HG02981 (cell line): ENCODE data around the gene PDLIM7.
"Not testable (repeated sequence)": the region's sequence is repeated elsewhere in the genome, so short reads cannot be mapped to it uniquely, and the experiment has no call there.

Source experiments
- ATAC-seq: cut with Tn5 transposase; IDR thresholded peaks from one replicate; pipeline ENCODE4 v1.9.1; 2021; ENCODE audit warnings: mild to moderate bottlenecking, moderate library complexity; ENCODE audit not compliant: unreplicated experiment

The PDLIM7 gene, protein sequence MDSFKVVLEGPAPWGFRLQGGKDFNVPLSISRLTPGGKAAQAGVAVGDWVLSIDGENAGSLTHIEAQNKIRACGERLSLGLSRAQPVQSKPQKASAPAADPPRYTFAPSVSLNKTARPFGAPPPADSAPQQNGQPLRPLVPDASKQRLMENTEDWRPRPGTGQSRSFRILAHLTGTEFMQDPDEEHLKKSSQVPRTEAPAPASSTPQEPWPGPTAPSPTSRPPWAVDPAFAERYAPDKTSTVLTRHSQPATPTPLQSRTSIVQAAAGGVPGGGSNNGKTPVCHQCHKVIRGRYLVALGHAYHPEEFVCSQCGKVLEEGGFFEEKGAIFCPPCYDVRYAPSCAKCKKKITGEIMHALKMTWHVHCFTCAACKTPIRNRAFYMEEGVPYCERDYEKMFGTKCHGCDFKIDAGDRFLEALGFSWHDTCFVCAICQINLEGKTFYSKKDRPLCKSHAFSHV

DNA sequence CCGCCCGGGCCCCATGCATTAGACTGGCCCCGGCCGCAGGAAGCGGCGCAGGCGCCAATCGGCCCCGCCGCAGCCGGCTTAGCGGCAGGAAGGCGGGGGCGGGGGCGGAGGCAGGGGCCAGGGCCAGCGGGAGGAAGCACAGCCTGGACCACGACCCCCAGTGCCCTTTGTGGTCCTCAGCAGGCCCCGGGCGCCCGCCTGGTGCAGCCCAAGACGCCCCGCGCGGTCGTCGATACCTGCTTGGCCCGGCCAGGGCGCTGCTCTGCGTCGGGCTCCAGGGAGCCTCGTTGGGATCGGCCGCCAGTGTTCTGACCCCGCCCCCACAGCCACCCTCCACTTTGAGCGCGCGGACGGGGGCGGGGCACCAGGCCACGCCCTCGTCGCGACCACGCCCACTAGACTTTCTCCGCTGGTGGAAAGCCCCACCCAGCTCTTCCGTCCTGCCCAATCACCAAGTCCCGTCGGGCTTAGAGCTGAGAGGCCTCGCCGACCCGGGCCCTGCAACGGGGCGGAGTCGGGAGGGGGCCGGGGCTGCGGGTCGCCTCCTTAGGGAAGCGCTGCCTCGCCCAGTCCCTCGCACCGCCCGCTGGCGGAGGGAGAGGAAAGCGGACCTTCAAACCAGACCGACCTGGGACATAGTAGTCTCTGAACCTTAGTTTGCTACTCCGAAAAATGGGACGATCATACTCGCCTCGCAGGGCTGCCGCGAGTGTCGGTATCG, at the start of gene PDLIM7:
Gene PDLIM7, minus strand, starts transcription at position 313 of the 721 bp plus-strand sequence. CDS start 1,092 bp downstream, outside the sequence.
- ATAC-seq: peak; percentile 69

DNA sequence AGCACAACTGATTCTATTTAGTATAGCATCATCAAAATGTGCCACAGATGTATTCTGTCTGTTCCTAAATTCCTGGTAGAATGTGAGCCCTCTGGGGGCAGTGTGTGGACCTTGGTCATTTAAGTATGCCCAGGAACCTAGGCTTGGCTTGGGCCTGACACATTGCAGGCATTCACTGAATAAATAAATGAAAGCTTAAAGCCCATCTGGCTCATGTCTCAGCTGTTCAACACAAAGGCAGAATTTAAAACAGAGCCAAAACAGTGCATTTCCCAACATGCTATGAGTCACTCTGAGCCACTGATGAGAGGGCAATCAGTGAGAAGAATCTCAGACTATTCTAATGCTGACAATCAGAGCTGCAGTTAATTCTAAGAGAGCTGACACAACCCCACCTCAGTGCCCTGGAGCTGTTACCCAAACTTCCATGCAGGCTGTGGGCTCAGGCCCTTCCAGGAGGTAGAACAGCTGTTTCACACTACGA, 48.9 kb upstream of the PDLIM7 start:
- ATAC-seq: no peak

DNA sequence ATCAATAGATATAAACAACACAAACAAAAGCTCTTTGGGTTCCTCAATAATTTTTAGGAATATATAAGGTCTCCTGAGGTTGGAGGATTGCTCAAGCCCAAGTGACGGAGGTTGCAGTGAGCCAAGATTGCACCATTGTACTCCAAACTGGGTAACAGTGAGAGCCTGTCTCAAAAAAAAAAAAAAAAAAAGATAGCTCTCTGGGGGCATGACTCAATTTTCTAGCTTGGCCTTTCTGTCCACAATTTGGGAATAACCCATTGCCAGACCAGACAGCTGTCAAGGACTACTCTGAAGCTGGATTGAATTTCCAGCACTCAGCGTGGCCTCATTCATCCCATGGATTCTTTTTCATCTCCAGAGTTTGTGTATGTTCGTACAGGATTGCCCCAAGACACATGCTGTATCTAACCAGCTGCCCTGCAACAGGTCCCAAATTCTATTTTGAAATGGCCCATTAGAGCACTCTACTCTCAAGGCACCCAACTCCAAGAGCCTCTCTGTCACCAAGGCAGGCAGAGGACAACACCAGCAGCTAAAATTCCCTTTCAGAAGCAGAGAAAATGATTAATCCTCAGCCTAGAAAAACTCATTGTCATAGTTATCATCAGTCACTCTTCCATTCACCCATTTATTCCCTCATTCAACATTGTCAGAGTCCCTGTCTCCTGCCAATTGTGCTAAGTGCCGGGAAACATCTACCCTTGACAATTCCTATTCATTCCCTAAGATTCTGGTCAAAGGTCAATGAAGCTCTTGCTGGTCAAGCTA, 48.3 kb upstream of the PDLIM7 start:
- no peak for ATAC-seq

DNA sequence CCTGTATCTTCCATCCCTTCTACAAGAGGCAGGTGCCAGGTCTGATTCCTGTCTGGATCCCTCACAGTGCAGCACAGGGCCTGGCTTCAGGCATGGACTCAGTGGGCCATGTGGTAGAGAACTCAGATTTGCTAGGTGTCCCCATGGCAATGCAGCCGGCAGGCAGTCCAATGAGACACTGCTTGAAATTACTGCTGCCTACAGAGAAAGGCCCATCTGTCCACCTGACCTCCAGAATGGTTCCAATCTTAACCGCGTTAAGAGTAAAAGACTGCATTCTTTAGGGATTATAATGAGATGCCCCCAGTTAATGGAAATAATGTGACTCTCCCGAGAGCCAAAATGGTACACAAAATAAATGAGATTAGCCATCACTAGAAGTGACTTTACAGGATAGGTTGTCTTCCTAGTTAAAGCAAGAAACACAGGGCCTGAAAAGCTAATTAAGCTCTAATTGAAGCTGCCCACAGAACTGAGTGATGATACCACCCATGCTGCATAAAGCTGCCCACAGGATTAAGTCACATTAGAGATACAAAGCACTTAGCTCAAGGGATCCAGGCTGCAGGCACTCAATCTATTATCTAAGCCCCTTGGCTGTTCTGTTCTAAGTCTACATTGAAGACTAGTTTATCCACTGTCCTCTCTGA, 45.5 kb upstream of the PDLIM7 start:
- no peak for ATAC-seq

DNA sequence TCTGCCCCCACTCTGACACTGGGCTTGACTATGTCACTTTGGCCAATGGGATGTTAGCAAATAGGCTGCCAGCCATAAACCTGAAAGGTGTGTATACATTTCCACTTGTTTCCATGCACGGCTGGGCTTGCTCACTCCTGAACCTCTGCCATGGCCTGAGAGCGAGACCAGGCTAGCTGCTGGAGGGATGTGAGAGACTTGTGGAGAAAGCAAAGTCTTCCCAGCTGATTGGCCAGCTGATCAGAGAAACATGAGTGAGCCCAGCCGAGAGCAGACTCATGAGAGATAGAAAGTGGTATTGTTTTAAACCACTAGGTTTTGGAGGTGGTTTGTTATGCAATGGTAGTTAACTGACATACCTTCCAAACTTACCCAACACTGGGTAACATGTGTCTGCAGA, 43.0 kb upstream of the PDLIM7 start:
- ATAC-seq: no peak

DNA sequence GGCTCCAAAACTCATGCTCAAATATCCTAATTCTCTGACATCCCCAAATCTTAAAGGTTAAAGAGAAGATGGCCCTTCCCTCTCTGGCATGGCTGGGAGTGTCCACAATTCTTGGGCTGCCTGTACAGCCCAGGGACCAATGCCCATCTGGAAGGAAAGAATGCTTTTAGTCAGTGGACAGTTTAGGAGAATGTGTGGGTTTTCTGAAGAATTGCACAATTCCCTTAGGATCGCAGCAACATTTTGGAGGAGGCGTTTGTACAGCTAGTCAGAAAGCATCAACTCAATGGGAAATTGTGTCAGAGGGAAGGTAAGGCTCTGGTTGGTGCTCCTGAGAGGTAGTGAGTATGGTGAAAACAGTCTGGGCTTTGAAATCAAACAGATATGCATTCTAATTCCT, 42.0 kb upstream of the PDLIM7 start:
- ATAC-seq: no peak

DNA sequence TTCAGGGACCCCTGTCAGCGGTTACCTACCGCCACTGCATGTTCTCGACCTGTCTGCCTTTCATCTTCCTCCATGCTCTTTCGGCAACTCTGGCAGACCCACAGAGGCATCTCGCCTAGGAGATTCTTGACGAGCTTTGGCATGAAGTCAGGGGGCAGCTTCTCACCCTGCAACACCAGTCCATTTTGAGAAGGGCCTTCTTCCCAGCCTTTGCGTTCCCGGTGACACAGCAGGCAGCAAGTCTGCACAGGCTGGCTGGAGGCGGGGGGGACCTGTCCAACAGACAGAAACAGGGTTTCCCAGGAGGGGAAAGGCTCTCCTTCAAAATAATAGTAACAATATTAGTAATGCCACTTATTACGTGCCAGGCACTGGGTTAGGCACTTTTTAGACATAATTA, 41.5 kb upstream of the PDLIM7 start:
- ATAC-seq: no peak

DNA sequence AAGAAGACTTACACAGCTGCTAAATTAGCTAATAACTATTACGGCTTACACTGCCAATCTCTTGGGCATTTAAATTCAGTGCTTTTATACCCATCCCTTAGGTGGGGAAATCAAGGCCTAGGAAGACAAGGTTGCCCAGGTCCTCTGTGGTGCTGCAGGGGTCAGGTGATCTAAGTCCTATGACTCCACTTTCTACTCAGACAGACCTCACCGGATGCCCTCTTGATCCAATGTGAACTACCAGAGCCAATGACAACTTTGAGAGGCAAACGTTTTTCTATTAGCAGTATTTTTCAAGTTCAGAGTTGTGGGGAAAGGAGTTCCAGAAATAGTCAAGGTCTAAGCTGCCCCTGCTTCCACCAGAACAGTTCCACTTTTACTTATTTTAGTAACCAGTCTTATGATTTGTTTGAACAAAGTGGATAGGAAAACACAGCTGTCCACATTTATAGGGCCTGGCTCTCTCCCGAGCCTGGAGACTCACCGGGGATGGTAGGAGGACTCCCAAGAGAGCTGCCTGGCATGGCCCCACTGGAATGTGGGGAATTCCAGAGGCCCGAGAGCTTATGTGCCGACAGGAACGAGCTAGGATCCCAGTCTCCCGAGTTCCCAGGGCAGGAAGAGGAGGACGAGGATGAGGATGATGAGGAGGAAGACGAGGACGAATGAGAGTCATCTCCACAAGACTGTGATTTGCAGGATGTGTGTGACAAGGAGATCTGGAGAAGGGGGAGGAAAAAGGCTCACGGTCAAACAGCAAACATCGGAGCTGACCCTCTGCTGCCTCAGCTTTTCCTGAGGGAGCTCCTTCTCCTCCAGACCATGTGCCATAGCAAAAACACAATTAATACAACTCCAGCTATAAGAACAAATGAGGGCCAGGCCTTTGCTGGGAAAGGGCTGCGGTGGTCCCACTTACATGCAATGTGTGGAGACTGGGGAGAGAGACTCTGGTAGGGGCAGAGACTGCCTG, 40.3 kb upstream of the PDLIM7 start:
- ATAC-seq: no peak

DNA sequence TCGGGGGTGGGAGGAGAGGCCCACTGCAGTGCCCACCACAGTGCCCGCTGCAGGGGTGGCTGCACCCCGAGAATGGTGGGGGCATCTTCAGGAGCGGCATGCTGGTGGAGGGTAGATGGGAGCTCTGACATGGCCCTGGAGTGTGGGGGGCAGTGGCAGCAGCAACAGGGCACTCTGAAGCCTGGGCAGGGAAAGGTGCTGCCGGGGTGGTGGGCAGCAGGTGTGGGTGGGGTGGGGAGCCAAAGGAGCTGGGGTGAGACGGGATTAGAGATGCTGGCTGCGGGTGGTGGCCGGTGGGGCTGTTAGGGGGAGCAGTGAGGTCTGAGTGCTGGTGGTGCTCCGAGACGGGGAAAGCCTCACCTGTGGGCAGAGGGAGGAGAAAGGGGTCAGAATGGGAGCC, 39.0 kb upstream of the PDLIM7 start:
- no peak for ATAC-seq

DNA sequence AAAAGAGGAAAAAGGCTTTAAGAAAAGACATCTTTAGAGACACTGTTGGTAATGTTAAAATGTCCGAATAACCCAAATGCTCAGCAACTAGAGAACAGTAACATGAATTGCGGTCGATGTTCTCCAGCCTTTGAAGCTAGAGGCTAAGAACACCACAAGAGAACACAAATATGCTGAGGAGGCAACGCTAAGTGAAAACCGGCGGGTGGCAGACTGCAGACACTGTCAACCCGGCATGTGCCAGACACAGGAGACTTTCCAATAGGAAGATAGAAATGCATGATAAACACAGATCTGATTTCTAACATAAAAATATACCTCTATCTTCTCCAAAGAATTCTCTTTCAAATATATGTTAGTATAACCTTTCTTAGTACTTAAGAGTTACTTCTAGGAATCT, 37.7 kb upstream of the PDLIM7 start:
- no peak for ATAC-seq

DNA sequence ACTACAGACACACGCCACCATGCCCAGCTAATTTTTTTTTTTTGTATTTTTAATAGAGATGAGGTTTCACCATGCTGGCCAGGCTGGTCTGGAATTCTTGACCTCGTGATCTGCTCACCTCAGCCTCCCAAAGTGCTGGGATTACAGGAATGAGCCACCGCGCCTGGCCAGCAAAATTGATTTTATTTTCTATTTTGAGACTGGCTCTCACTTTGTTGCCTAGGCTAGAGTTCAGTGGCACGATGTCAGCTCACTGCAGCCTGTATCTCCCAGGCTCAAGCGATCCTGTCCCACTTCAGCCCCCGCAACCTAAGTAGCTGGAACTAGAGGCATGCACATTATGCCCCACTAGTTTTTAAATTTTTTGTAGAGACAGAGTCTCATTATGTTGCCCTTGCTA, 37.0 kb upstream of the PDLIM7 start:
- ATAC-seq: not testable (repeated sequence)

DNA sequence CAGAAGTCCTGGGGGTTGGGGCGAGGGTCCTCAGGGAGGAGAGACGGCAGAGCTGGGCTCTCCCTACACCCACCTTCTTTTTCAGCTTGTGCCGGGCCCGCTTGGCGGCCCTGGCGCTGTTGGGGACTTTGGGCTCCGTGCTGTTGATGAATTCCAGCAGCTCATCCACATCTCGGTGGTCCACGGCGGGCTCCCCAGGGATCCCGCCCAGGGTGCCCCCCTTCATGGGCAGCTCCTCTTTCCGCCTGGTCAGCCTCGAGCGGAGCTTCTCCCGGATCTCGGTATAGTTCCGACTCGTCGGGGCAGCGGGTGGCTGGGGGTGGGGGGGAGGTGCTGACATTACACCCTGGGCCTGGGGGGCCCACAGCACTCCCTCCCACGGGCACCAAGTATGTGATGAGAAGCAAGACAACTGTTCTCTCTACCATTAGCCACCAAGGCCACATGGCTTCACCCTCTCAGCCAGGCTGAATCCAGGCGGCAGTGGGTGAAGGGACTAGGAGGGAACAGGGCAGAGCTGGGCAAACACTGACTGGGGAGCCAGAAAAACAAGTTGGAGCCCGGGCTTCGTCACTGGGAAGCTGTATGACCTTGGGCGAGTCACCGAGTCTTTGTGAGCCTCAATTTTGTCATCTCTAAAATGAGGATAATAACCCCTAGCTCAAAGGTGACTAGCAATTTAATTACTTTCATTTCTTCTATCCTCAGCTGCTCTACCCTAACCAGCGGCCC, 34.0 kb upstream of the PDLIM7 start:
- ATAC-seq: no peak

DNA sequence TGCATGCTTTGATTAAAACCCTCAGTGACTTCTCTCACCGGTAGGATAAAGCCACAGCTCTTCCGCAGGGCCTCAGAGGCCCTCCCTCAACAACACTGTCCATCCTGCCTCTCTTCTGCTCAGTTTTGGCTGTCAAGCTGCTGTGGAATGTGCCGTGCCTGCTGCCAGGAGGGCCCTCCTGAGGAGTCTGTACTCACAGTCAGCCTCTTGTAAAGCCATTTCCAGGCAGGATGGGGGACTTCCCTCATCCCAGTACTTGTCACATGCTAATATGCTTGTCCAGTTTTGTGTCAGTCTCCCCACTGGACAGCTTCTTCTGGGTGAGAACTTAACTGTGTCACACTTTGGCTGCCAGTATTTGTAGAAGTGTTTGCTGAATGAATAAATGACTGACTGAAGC, 33.2 kb upstream of the PDLIM7 start:
- ATAC-seq: no peak

DNA sequence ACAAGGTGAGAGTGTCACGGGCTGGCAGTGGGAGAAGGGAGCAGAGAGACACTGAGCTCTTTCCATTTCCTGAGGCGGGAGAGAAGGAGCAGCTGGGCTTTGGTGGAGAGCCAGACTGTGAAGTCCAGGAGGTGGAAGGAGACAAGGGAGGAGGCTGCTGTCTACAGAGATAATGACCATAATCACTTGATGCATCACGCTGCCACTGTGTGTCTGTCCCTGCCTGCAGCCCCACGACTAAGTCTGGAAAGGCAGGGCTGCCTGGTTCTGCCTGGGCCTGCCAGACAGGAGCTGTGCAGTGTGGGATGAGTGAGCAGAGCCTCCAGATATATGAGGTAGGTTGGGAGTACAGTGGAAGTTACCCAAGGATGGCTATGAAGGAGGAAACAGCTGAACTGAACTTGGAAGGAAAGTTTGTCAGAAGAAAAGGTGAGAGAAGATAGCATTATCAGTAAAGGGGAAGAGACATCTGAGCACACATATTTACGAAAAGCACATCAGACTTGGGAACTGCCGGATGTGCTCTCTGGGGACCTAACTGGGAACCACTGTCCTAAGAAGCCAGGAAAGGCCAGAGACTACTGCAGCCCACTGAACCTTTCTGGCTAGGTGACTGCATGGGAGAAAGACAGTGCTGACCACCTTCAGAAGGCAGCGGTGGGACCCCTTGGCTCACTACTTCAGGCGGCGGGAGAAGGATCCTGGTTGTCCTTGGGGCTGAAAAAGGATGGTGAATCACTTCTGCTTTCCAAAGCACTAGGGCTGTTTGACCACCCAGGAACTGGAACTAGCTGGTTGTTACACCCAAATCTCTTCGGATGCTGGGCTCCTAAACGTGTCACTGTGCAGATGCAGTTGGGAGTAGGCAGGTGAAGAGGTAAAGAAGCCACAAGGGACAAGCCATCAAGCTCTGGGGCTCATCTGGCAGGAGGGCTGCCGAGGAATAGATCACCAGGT, 32.1 kb upstream of the PDLIM7 start:
- ATAC-seq: no peak

DNA sequence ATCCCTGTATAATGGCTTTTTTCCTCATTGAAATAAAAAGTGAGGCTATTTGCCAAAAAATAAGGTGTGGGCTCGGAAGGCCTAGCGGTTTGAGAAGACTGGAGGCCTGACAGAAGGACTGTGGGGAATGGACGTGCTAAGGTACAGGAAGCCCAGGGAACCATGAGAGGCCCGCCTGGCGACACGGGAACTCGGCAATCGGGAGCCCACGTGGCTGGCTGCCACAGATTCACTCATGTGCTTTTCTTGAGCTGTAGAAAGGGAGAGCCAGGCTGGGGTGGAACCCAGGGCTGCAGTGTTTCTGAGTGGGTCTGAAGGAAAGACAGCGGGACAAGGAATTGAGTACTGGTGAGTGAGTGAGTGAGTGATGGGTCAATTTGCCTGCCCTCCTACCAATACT, 31.2 kb upstream of the PDLIM7 start:
- no peak for ATAC-seq

DNA sequence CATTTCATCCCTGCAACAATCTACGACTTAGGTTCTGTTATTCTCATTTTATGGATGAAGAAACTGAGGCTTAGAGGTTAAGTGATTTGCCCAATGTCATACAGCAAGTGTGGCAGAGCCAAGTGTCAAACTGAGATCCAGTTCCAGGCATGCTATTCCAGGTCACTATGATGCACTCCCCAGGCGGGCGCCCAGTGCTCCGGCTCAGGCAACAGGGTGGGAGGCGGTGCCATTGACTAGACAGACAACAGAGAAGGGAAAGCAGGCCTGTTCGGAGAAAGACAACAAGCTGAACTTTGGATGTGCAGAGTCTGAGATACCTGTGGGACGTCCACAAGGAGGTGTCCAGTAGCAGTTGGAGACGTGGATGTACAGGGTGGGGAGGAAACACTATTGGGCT, 30.2 kb upstream of the PDLIM7 start:
- no peak for ATAC-seq

DNA sequence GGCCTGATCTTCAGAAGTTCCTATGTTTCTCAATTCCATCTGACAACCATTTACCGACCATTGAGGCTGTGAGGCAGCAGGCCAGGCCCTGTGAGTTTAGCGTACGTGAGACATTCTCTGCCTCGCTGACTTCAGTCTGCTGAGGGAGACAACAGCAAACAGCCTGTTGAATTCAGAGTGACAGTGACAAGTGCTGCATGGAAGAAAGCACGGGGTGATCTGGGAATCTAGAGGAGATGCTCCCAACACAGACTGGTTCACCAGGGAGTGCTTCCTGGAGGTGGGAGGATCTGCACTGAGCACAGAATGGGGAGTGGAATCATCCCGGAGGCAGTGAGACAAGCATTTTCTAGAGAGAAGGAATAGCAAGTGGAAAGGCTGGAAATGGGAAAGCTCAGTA, 29.4 kb upstream of the PDLIM7 start:
- no peak for ATAC-seq

DNA sequence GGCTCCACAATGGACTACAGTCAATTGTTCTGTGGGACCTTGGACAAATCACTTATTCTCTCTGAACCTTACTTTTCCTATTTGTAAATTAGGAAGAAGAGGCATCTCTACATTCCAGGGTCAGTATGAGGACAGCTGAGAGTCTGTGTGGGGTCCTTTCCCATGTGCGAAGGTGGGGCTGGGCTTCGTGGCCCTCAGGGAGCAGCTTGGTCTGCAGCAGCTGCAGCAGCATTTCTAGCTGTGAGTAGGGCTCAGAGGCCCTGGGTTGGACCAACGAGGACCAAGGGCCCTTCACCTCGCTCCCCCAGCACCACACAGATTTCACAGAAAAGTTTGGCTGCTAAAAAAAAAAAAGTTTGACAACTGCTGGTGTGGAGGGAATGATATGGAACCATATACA, 28.8 kb upstream of the PDLIM7 start:
- ATAC-seq: no peak
